ENCODE results near the gene GPLD1. TPM values are rescaled to one million over a fixed set of nuclear protein-coding genes. Genes with fewer than 3 reads are reported as not detected.
"Not testable (repeated sequence)": the region's sequence is repeated elsewhere in the genome, so short reads cannot be mapped to it uniquely, and the experiment has no call there.

Gene GPLD1
- total RNA-seq, 6 donors from 2014 or later, result 2.5 to 15.7 (median 7.3) TPM

GRCh38 chr6:24387818-24388217 is 101.6 kb downstream of the GPLD1 start:
- 87 to 88% methylated on average over 1 of the region's 1 CpG for WGBS, 2 donors
- TF ChIP-seq POLR2AphosphoS5 (IDR thresholded peaks at IDR 0.05), result no peak
- no peak for TF ChIP-seq POLR2A (IDR thresholded peaks at IDR 0.05)
- TF ChIP-seq, protein P1, sequence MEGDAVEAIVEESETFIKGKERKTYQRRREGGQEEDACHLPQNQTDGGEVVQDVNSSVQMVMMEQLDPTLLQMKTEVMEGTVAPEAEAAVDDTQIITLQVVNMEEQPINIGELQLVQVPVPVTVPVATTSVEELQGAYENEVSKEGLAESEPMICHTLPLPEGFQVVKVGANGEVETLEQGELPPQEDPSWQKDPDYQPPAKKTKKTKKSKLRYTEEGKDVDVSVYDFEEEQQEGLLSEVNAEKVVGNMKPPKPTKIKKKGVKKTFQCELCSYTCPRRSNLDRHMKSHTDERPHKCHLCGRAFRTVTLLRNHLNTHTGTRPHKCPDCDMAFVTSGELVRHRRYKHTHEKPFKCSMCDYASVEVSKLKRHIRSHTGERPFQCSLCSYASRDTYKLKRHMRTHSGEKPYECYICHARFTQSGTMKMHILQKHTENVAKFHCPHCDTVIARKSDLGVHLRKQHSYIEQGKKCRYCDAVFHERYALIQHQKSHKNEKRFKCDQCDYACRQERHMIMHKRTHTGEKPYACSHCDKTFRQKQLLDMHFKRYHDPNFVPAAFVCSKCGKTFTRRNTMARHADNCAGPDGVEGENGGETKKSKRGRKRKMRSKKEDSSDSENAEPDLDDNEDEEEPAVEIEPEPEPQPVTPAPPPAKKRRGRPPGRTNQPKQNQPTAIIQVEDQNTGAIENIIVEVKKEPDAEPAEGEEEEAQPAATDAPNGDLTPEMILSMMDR (IDR thresholded peaks at IDR 0.05), result no peak
- no peak for TF ChIP-seq EP300 (IDR thresholded peaks at IDR 0.05)
- H3K27me3 ChIP-seq, result no peaks in the 10 kb centered on the region
- no peaks in the 10 kb centered on the region for H3K9me3 ChIP-seq
- H3K27ac ChIP-seq, result no peak overlapping the region
- no peaks in the 10 kb centered on the region for H3K36me3 ChIP-seq
- no peak overlapping the region for H3K4me3 ChIP-seq
- no peaks in the 10 kb centered on the region for H3K4me1 ChIP-seq
- DNase-seq, result no peak
- no peak for ATAC-seq (ENCODE audit: low FRiP score in 2 of 2)

DNA sequence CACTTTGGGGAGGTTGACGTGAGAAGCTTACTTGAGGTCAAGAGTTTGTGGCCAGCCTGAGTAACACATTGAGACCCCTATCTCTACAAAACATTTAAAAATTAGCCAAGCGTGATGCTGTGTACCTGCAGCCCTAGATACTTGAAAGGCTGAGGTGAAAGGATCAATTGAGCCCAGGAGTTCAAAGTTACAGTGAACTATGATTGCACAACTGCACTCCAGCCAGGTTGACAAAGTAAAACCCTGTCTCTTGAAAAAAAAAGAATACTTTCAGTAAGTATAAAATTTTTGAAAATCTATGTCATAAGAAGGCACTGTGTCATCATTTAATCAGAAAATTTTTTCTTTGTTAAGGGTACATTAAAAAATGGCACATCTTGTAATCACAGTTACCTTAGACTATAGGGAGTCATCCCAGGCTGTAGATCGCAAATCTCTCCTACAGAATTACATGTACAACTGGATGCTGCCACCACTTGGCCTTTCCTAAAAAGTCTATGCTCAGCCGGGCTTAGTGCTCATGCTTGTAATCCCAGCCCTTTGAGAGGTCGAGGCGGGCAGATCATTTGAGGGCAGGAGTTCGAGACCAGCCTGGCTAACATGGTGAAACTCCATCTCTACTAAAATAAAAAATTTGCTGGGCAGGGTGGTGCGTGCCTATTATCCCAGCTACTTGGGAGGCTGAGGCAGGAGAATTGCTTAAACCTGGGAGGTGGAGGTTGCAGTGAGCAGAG is 103.7 kb downstream of the GPLD1 start:
- ATAC-seq (ENCODE audit: low FRiP score in 2 of 2), result no peak
- no peak overlapping the region for H3K27ac ChIP-seq
- 66 to 78% methylated on average over 8 of the region's 8 CpGs for WGBS, 2 donors
- no peak overlapping the region for H3K4me3 ChIP-seq
- no peaks in the 10 kb centered on the region for H3K36me3 ChIP-seq
- no peak for DNase-seq
- H3K9me3 ChIP-seq, result no peaks in the 10 kb centered on the region
- H3K27me3 ChIP-seq, result no peaks in the 10 kb centered on the region
- H3K4me1 ChIP-seq, result no peaks in the 10 kb centered on the region
- TF ChIP-seq EP300 (IDR thresholded peaks at IDR 0.05) (no peak), POLR2AphosphoS5 (IDR thresholded peaks at IDR 0.05) (no peak), POLR2A (IDR thresholded peaks at IDR 0.05) (no peak)
- TF ChIP-seq, protein P1 (IDR thresholded peaks at IDR 0.05), result no peak

- WGBS, 2 donors, result 91 to 92% methylated on average over 5 of the region's 5 CpGs
- H3K4me3 ChIP-seq, H3K27ac ChIP-seq: not testable (repeated sequence)
These were observed 104.8 kb downstream of the GPLD1 start for GRCh38 chr6:24384369-24385130.

DNA sequence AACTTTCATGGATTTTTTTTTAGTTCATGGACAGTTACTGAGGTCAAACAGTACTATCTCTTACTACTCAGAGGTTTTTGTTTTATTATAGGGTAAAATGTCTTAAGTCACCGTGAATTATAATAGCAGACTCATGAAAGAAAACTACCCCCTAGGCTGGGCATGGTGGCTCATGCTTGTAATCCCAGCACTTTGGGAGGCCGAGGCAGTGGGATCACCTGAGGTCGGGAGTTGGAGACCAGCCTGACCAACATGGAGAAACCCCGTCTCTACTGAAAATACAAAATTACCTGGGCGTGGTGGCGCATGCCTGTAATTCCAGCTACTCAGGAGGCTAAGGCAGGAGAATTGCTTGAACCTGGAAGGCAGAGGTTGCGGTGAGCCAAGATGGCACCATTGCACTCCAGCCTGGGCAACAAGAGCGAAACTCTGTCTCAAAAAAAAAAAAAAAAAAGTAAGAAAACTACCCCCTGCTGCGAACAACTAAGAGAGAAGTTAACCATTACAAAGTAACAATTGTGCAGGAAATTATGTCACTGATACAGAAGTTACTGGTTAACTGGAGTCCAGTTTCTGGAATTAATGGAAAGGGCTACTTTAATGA is 106.4 kb downstream of the GPLD1 start:
- not testable (repeated sequence) for H3K27ac ChIP-seq; DNase-seq; H3K9me3 ChIP-seq; ATAC-seq (ENCODE audit: low FRiP score in 2 of 2); H3K4me3 ChIP-seq; H3K4me1 ChIP-seq; H3K36me3 ChIP-seq; H3K27me3 ChIP-seq
- 93 to 96% methylated on average over 9 of the region's 9 CpGs for WGBS, 2 donors

More at GRCh38 chr6:24384369-24385130, 104.8 kb downstream of the GPLD1 start:
- not testable (repeated sequence) for H3K4me1 ChIP-seq; DNase-seq; H3K36me3 ChIP-seq; H3K27me3 ChIP-seq; ATAC-seq (ENCODE audit: low FRiP score in 2 of 2); H3K9me3 ChIP-seq

GRCh38 chr6:24382220-24382540 is 107.2 kb downstream of the GPLD1 start:
- Histone ChIP-seq H3K9me3 (no peaks in the 10 kb centered on the region), H3K4me1 (no peaks in the 10 kb centered on the region), H3K27ac (no peak overlapping the region), H3K36me3 (no peaks in the 10 kb centered on the region), H3K4me3 (no peak overlapping the region), H3K27me3 (no peaks in the 10 kb centered on the region)
- DNase-seq (no peak), ATAC-seq (ENCODE audit: low FRiP score in 2 of 2) (no peak)
- TF ChIP-seq, protein P1 (IDR thresholded peaks at IDR 0.05), result no peak
- TF ChIP-seq POLR2A (IDR thresholded peaks at IDR 0.05) (no peak), POLR2AphosphoS5 (IDR thresholded peaks at IDR 0.05) (no peak), EP300 (IDR thresholded peaks at IDR 0.05) (no peak)
- 93 to 100% methylated on average over 1 of the region's 1 CpG for WGBS, 2 donors
